HG03460 (cell line): ENCODE measurements around the gene PI4KA.
A peak's percentile ranks its signal among the peaks of the same experiment; 100 is the strongest.
"Not testable (repeated sequence)": the region's sequence is repeated elsewhere in the genome, so short reads cannot be mapped to it uniquely, and the experiment has no call there.

ENCODE experiments used
- ATAC-seq: cut with Tn5 transposase; IDR thresholded peaks from one replicate; pipeline ENCODE4 v1.9.1; 2021; ENCODE audit not compliant: unreplicated experiment

Gene PI4KA

GRCh38 chr22:20858615-20859416 lies at the start of gene PI4KA, which contains the start of gene SNAP29:
PI4KA (minus strand) TSS chr22:20858811; CDS start chr22:20858725, 86 bp downstream.
SNAP29 (plus strand) TSS chr22:20859007; CDS start chr22:20859111, 104 bp downstream.
- ATAC-seq = peak; percentile 86

- no peak for ATAC-seq
These were observed 47.8 kb upstream of the PI4KA start for GRCh38 chr22:20906387-20906767.

- ATAC-seq = no peak
These were observed 47.1 kb upstream of the PI4KA start for GRCh38 chr22:20905415-20906386.

GRCh38 chr22:20904980-20905355 lies 46.4 kb upstream of the PI4KA start:
- ATAC-seq = no peak

- ATAC-seq = no peak
These were observed 45.7 kb upstream of the PI4KA start for GRCh38 chr22:20904008-20904979.

- ATAC-seq = no peak
These were observed 44.5 kb upstream of the PI4KA start for GRCh38 chr22:20903093-20903492.

- not testable (repeated sequence) for ATAC-seq
These were observed 42.8 kb upstream of the PI4KA start for GRCh38 chr22:20901093-20902033.

- no peak for ATAC-seq
These were observed 41.3 kb upstream of the PI4KA start for GRCh38 chr22:20899827-20900423.

- ATAC-seq = not testable (repeated sequence)
These were observed 39.1 kb upstream of the PI4KA start for GRCh38 chr22:20897737-20898136.

- no peak for ATAC-seq
These were observed 32.4 kb upstream of the PI4KA start for GRCh38 chr22:20890975-20891374.

GRCh38 chr22:20889904-20890540 lies 31.4 kb upstream of the PI4KA start:
- no peak for ATAC-seq

- ATAC-seq = no peak
These were observed 30.6 kb upstream of the PI4KA start for GRCh38 chr22:20889025-20889704.

- no peak for ATAC-seq
These were observed 28.8 kb upstream of the PI4KA start for GRCh38 chr22:20887375-20887774.

GRCh38 chr22:20885557-20886323 lies 27.1 kb upstream of the PI4KA start:
- no peak for ATAC-seq

GRCh38 chr22:20885017-20885556 lies 26.5 kb upstream of the PI4KA start:
- ATAC-seq = no peak

- ATAC-seq = no peak
These were observed 25.8 kb upstream of the PI4KA start for GRCh38 chr22:20884454-20884853.

GRCh38 chr22:20882855-20883254 lies 24.2 kb upstream of the PI4KA start:
- no peak for ATAC-seq
